ENCODE data around the gene HNRNPLL. TPM values are rescaled to one million over a fixed set of nuclear protein-coding genes. Genes with fewer than 3 reads are reported as not detected.
"Not testable (repeated sequence)": the region's sequence is repeated elsewhere in the genome, so short reads cannot be mapped to it uniquely, and the experiment has no call there.

Gene HNRNPLL
- total RNA-seq, 1 experiment from 2014 or later = 46.6 TPM

GRCh38 chr2:38549851-38550250, 52.9 kb downstream of the HNRNPLL start:
- Histone ChIP-seq H3K4me3 (no peak overlapping the region), H3K9me3 (replicated peaks) (no peaks in the 10 kb centered on the region; the same call in 1 of the 2 replicates), H3K36me3 (no peaks in the 10 kb centered on the region), H3K27me3 (replicated peaks) (no peaks in the 10 kb centered on the region), H3K27ac (no peak overlapping the region), H3K4me1 (replicated peaks) (peaks cover 4% of the 10 kb centered on the region; the same call in 1 of the 2 replicates)
- DNase-seq (ENCODE audit: low read depth in 1 of 2, low spot score in 2 of 2) = peak; percentile 37 to 47

GRCh38 chr2:38549071-38549704, 53.5 kb downstream of the HNRNPLL start:
- Histone ChIP-seq H3K36me3 (no peaks in the 10 kb centered on the region), H3K4me3 (no peak overlapping the region), H3K27me3 (replicated peaks) (no peaks in the 10 kb centered on the region), H3K4me1 (replicated peaks) (peaks cover 4% of the 10 kb centered on the region; the same call in 1 of the 2 replicates), H3K27ac (no peak overlapping the region), H3K9me3 (replicated peaks) (no peaks in the 10 kb centered on the region; the same call in 1 of the 2 replicates)
- DNase-seq (ENCODE audit: low read depth in 1 of 2, low spot score in 2 of 2) = peak in 1 of 2 experiments; percentile 11

- H3K9me3 ChIP-seq (replicated peaks) = no peaks in the 10 kb centered on the region; the same call in 1 of the 2 replicates
- peaks cover 12% of the 10 kb centered on the region for H3K4me1 ChIP-seq (replicated peaks)
- H3K4me3 ChIP-seq = no peak overlapping the region
- H3K36me3 ChIP-seq = no peaks in the 10 kb centered on the region
- no peaks in the 10 kb centered on the region for H3K27me3 ChIP-seq (replicated peaks)
- no peak overlapping the region for H3K27ac ChIP-seq
- DNase-seq (ENCODE audit: low read depth in 1 of 2, low spot score in 2 of 2) = no peak
Measured at GRCh38 chr2:38547791-38548190, 54.9 kb downstream of the HNRNPLL start.

- H3K9me3 ChIP-seq (replicated peaks) = no peaks in the 10 kb centered on the region; the same call in 1 of the 2 replicates
- no peak overlapping the region for H3K27ac ChIP-seq
- H3K4me3 ChIP-seq = no peak overlapping the region
- H3K36me3 ChIP-seq = no peaks in the 10 kb centered on the region
- H3K27me3 ChIP-seq (replicated peaks) = no peaks in the 10 kb centered on the region
- no peak for DNase-seq (ENCODE audit: low read depth in 1 of 2, low spot score in 2 of 2)
- peaks cover 19% of the 10 kb centered on the region for H3K4me1 ChIP-seq (replicated peaks)
Measured at GRCh38 chr2:38546585-38546984, 56.1 kb downstream of the HNRNPLL start.

GRCh38 chr2:38546064-38546463, 56.7 kb downstream of the HNRNPLL start:
- H3K36me3 ChIP-seq = no peaks in the 10 kb centered on the region
- no peak overlapping the region for H3K4me3 ChIP-seq
- peaks cover 19% of the 10 kb centered on the region for H3K4me1 ChIP-seq (replicated peaks)

GRCh38 chr2:38542248-38542631, 60.5 kb downstream of the HNRNPLL start:
- H3K4me3 ChIP-seq; DNase-seq (ENCODE audit: low read depth in 1 of 2, low spot score in 2 of 2); H3K36me3 ChIP-seq; H3K9me3 ChIP-seq (replicated peaks); H3K27me3 ChIP-seq (replicated peaks): not testable (repeated sequence)
- H3K27ac ChIP-seq = peak overlapping the region; percentile 41
- peaks cover 15% of the 10 kb centered on the region for H3K4me1 ChIP-seq (replicated peaks)

More at GRCh38 chr2:38546064-38546463, 56.7 kb downstream of the HNRNPLL start:
- Histone ChIP-seq H3K27me3 (replicated peaks) (no peaks in the 10 kb centered on the region), H3K9me3 (replicated peaks) (no peaks in the 10 kb centered on the region; the same call in 1 of the 2 replicates), H3K27ac (no peak overlapping the region)
- no peak for DNase-seq (ENCODE audit: low read depth in 1 of 2, low spot score in 2 of 2)

- H3K9me3 ChIP-seq (replicated peaks) = no peaks in the 10 kb centered on the region
- no peak for DNase-seq (ENCODE audit: low read depth in 1 of 2, low spot score in 2 of 2)
- H3K36me3 ChIP-seq = no peaks in the 10 kb centered on the region
- no peaks in the 10 kb centered on the region for H3K27me3 ChIP-seq (replicated peaks)
- H3K4me3 ChIP-seq = no peak overlapping the region
- peaks cover 18% of the 10 kb centered on the region for H3K4me1 ChIP-seq (replicated peaks)
- H3K27ac ChIP-seq = no peak overlapping the region
Measured at GRCh38 chr2:38540580-38541286, 62.0 kb downstream of the HNRNPLL start.

- H3K36me3 ChIP-seq = no peaks in the 10 kb centered on the region
- H3K4me3 ChIP-seq = no peak overlapping the region
- no peaks in the 10 kb centered on the region for H3K27me3 ChIP-seq (replicated peaks)
- peaks cover 20% of the 10 kb centered on the region for H3K4me1 ChIP-seq (replicated peaks)
- no peak for DNase-seq (ENCODE audit: low read depth in 1 of 2, low spot score in 2 of 2)
- no peaks in the 10 kb centered on the region for H3K9me3 ChIP-seq (replicated peaks)
- no peak overlapping the region for H3K27ac ChIP-seq
Measured at GRCh38 chr2:38539086-38539485, 63.6 kb downstream of the HNRNPLL start.

GRCh38 chr2:38537937-38538525, 64.7 kb downstream of the HNRNPLL start:
- no peaks in the 10 kb centered on the region for H3K27me3 ChIP-seq (replicated peaks)
- H3K36me3 ChIP-seq = no peaks in the 10 kb centered on the region
- H3K27ac ChIP-seq = no peak overlapping the region
- peaks cover 16% of the 10 kb centered on the region for H3K4me1 ChIP-seq (replicated peaks)
- no peaks in the 10 kb centered on the region for H3K9me3 ChIP-seq (replicated peaks)
- H3K4me3 ChIP-seq = no peak overlapping the region
- DNase-seq (ENCODE audit: low read depth in 1 of 2, low spot score in 2 of 2) = no peak

- H3K27ac ChIP-seq; H3K36me3 ChIP-seq; H3K9me3 ChIP-seq (replicated peaks); H3K27me3 ChIP-seq (replicated peaks); H3K4me1 ChIP-seq (replicated peaks); DNase-seq (ENCODE audit: low read depth in 1 of 2, low spot score in 2 of 2); H3K4me3 ChIP-seq: not testable (repeated sequence)
Measured at GRCh38 chr2:38537296-38537695, 65.4 kb downstream of the HNRNPLL start.

- H3K27me3 ChIP-seq (replicated peaks) = no peaks in the 10 kb centered on the region
- H3K9me3 ChIP-seq (replicated peaks) = no peaks in the 10 kb centered on the region
- H3K27ac ChIP-seq = no peak overlapping the region
- peak overlapping the region; percentile 33 for H3K4me3 ChIP-seq
- no peaks in the 10 kb centered on the region for H3K36me3 ChIP-seq
- peaks cover 6% of the 10 kb centered on the region; the same call in 1 of the 2 replicates for H3K4me1 ChIP-seq (replicated peaks)
- peak; percentile 56 to 75 for DNase-seq (ENCODE audit: low read depth in 1 of 2, low spot score in 2 of 2)
Measured at GRCh38 chr2:38535744-38536506, 66.8 kb downstream of the HNRNPLL start.

GRCh38 chr2:38535404-38535743, 67.4 kb downstream of the HNRNPLL start:
- H3K4me1 ChIP-seq (replicated peaks) = peaks cover 6% of the 10 kb centered on the region; the same call in 1 of the 2 replicates

GRCh38 chr2:38534746-38535403, 67.9 kb downstream of the HNRNPLL start:
- Histone ChIP-seq H3K4me3 (no peak overlapping the region), H3K9me3 (replicated peaks) (no peaks in the 10 kb centered on the region), H3K27ac (no peak overlapping the region), H3K36me3 (no peaks in the 10 kb centered on the region), H3K27me3 (replicated peaks) (no peaks in the 10 kb centered on the region), H3K4me1 (replicated peaks) (peaks cover 6% of the 10 kb centered on the region; the same call in 1 of the 2 replicates)
- DNase-seq (ENCODE audit: low read depth in 1 of 2, low spot score in 2 of 2) = no peak

More at GRCh38 chr2:38535404-38535743, 67.4 kb downstream of the HNRNPLL start:
- Histone ChIP-seq H3K27me3 (replicated peaks) (no peaks in the 10 kb centered on the region), H3K4me3 (no peak overlapping the region), H3K9me3 (replicated peaks) (no peaks in the 10 kb centered on the region), H3K27ac (no peak overlapping the region), H3K36me3 (no peaks in the 10 kb centered on the region)
- no peak for DNase-seq (ENCODE audit: low read depth in 1 of 2, low spot score in 2 of 2)
